HEK293T (cell line): ENCODE data around the gene TPM1.
"Not testable (repeated sequence)": the region's sequence is repeated elsewhere in the genome, so short reads cannot be mapped to it uniquely, and the experiment has no call there.

Source experiments
- BHLHE40 ChIP-seq: fragments of 450-650 bp; IDR thresholded peaks from 2 replicates; pipeline ENCODE4 v1.6.1; 2016; ENCODE audit warnings: mild to moderate bottlenecking, moderate library complexity, borderline replicate concordance
- CTBP1 ChIP-seq: fragments of 450-650 bp; IDR thresholded peaks from 2 replicates; pipeline ENCODE4 v1.6.1; 2016; ENCODE audit warnings: borderline replicate concordance
- ELF4 ChIP-seq: fragments of 450-650 bp; IDR thresholded peaks from 2 replicates; pipeline ENCODE4 v1.6.1; 2017; ENCODE audit warnings: antibody characterized with exemption
- FOXA1 ChIP-seq: fragments of 450-650 bp; IDR thresholded peaks from 2 replicates; pipeline ENCODE4 v1.6.1; 2016; ENCODE audit warnings: mild to moderate bottlenecking
- FOXK2 ChIP-seq: fragments of 450-650 bp; IDR thresholded peaks from 2 replicates; pipeline ENCODE4 v1.6.1; 2016; ENCODE audit warnings: mild to moderate bottlenecking
- FOXM1 ChIP-seq: fragments of 450-650 bp; IDR thresholded peaks from 2 replicates; pipeline ENCODE4 v1.6.1; 2017; ENCODE audit warnings: mild to moderate bottlenecking, borderline replicate concordance
- HDGF ChIP-seq: fragments of 450-650 bp; IDR thresholded peaks from 2 replicates; pipeline ENCODE4 v1.6.1; 2017; ENCODE audit warnings: antibody characterized with exemption, borderline replicate concordance
- L3MBTL2 ChIP-seq: fragments of 450-650 bp; conservative IDR thresholded peaks from 2 replicates; pipeline ENCODE4 v1.6.1; 2016; ENCODE audit warnings: mild to moderate bottlenecking
- PKNOX1 ChIP-seq: fragments of 450-650 bp; IDR thresholded peaks from 2 replicates; pipeline ENCODE4 v1.6.1; 2016
- SP1 ChIP-seq: fragments of 450-650 bp; IDR thresholded peaks from 2 replicates; pipeline ENCODE4 v1.6.1; 2017
- SUZ12 ChIP-seq: fragments of 450-650 bp; IDR thresholded peaks from 2 replicates; pipeline ENCODE4 v1.6.1; 2016; ENCODE audit warnings: mild to moderate bottlenecking
- TARDBP ChIP-seq: fragments of 450-650 bp; IDR thresholded peaks from 2 replicates; pipeline ENCODE4 v1.6.1; 2016
- ZNF384 ChIP-seq: fragments of 450-650 bp; IDR thresholded peaks from 2 replicates; pipeline ENCODE4 v1.6.1; 2016

GRCh38 chr15:63099581-63099980, 57.0 kb downstream of the TPM1 start:
- not testable (repeated sequence) for TF ChIP-seq FOXA1, HDGF, ELF4, FOXM1, ZNF384, SUZ12, SP1, TARDBP, FOXK2, PKNOX1, CTBP1, BHLHE40, L3MBTL2
